GM19239 (cell line): ENCODE results near the gene PRXL2A.
"Not testable (repeated sequence)": the region's sequence is repeated elsewhere in the genome, so short reads cannot be mapped to it uniquely, and the experiment has no call there.

Experiments
- DNase-seq: peaks from one replicate; pipeline ENCODE4 v3.0.0; 2011; ENCODE audit warnings: low spot score; ENCODE audit not compliant: insufficient read length
- FAIRE-seq: peaks from 2 replicates; lab custom pipeline; 2011; peaks lifted over from hg19 to GRCh38; lab: Jason Lieb, UNC

The PRXL2A gene

GRCh38 chr10:80472234-80473095 is 64.1 kb downstream of the PRXL2A start:
- FAIRE-seq (peak; percentile 95), DNase-seq (peak; percentile 39)

GRCh38 chr10:80473096-80473657 is 64.8 kb downstream of the PRXL2A start:
- DNase-seq (no peak), FAIRE-seq (peak; percentile 64)

GRCh38 chr10:80473692-80474596 is 65.6 kb downstream of the PRXL2A start:
- FAIRE-seq (no peak), DNase-seq (no peak)

- DNase-seq (no peak), FAIRE-seq (no peak)
Observed at GRCh38 chr10:80474597-80474910, 66.2 kb downstream of the PRXL2A start.

GRCh38 chr10:80474941-80475340 is 66.6 kb downstream of the PRXL2A start:
- no peak for DNase-seq

GRCh38 chr10:80475641-80476040 is 67.3 kb downstream of the PRXL2A start:
- FAIRE-seq, DNase-seq: not testable (repeated sequence)

More at GRCh38 chr10:80474941-80475340, 66.6 kb downstream of the PRXL2A start:
- no peak for FAIRE-seq

GRCh38 chr10:80476685-80477084 is 68.3 kb downstream of the PRXL2A start:
- DNase-seq (no peak), FAIRE-seq (no peak)

GRCh38 chr10:80477813-80478212 is 69.5 kb downstream of the PRXL2A start:
- FAIRE-seq (no peak), DNase-seq (no peak)

- FAIRE-seq: not testable (repeated sequence)
Observed at GRCh38 chr10:80480373-80480772, 72.0 kb downstream of the PRXL2A start.

GRCh38 chr10:80480852-80481251 is 72.5 kb downstream of the PRXL2A start:
- DNase-seq: no peak
- no peak for FAIRE-seq

More at GRCh38 chr10:80480373-80480772, 72.0 kb downstream of the PRXL2A start:
- not testable (repeated sequence) for DNase-seq

GRCh38 chr10:80484243-80484642 is 75.9 kb downstream of the PRXL2A start:
- FAIRE-seq (no peak), DNase-seq (no peak)

GRCh38 chr10:80484676-80485075 is 76.3 kb downstream of the PRXL2A start:
- DNase-seq (no peak), FAIRE-seq (no peak)

GRCh38 chr10:80485076-80485945 is 77.0 kb downstream of the PRXL2A start:
- no peak for FAIRE-seq

GRCh38 chr10:80485946-80486764 is 77.8 kb downstream of the PRXL2A start:
- DNase-seq (no peak), FAIRE-seq (no peak)

More at GRCh38 chr10:80485076-80485945, 77.0 kb downstream of the PRXL2A start:
- DNase-seq: no peak
